NCI-H2107 (cell line): Measurements from ENCODE around the gene ACSS1.

Source experiments
- DNase-seq: peaks from one replicate; lab custom pipeline; 2025; lab: John Stamatoyannopoulos, UW

The ACSS1 gene

GRCh38 chr20:24971376-24972101 lies 86.4 kb downstream of the ACSS1 start:
- DNase-seq = no peak

GRCh38 chr20:24970754-24971153 lies 87.2 kb downstream of the ACSS1 start:
- DNase-seq = no peak

GRCh38 chr20:24970030-24970553 lies 87.8 kb downstream of the ACSS1 start:
- DNase-seq = no peak

- no peak for DNase-seq
Observed at GRCh38 chr20:24969186-24970029, 88.5 kb downstream of the ACSS1 start.

- no peak for DNase-seq
Observed at GRCh38 chr20:24968278-24968800, 89.6 kb downstream of the ACSS1 start.

- no peak for DNase-seq
Observed at GRCh38 chr20:24966317-24967012, 91.5 kb downstream of the ACSS1 start.

GRCh38 chr20:24965065-24965919 lies 92.6 kb downstream of the ACSS1 start:
- DNase-seq = no peak

- DNase-seq = no peak
Observed at GRCh38 chr20:24964506-24964840, 93.5 kb downstream of the ACSS1 start.

- DNase-seq = no peak
Observed at GRCh38 chr20:24963672-24964505, 94.0 kb downstream of the ACSS1 start.

GRCh38 chr20:24962510-24962909 lies 95.4 kb downstream of the ACSS1 start:
- DNase-seq = no peak

- no peak for DNase-seq
Observed at GRCh38 chr20:24962182-24962492, 95.8 kb downstream of the ACSS1 start.

- DNase-seq = no peak
Observed at GRCh38 chr20:24961384-24962181, 96.4 kb downstream of the ACSS1 start.

GRCh38 chr20:24960861-24961260 lies 97.1 kb downstream of the ACSS1 start:
- DNase-seq = no peak

GRCh38 chr20:24960302-24960801 lies 97.6 kb downstream of the ACSS1 start:
- DNase-seq = no peak

GRCh38 chr20:24959591-24960301 lies 98.2 kb downstream of the ACSS1 start:
- no peak for DNase-seq

- DNase-seq = no peak
Observed at GRCh38 chr20:24958506-24959385, 99.2 kb downstream of the ACSS1 start.

- no peak for DNase-seq
Observed at GRCh38 chr20:24957326-24958016, 100.5 kb downstream of the ACSS1 start.
